Fibroblast of pulmonary artery (primary cell): ENCODE data around the gene HMX2.

Experiments used
- DNase-seq: peaks from one replicate; pipeline ENCODE4 v3.0.0-alpha.2; 2010; ENCODE audit warnings: low read depth
- H3K4me3 ChIP-seq: replicated peaks from 2 replicates; pipeline ENCODE4 v1.5.1; 2011; ENCODE audit warnings: low read depth, mild to moderate bottlenecking, control low read depth, low read length, moderate library complexity
- TF ChIP-seq, protein P1 (sequence below): IDR thresholded peaks from 2 replicates; pipeline ENCODE4 v1.5.1; 2011; ENCODE audit warnings: mild to moderate bottlenecking, control low read depth, low read length, inconsistent platforms; ENCODE audit errors: missing control alignments

The HMX2 gene

DNA sequence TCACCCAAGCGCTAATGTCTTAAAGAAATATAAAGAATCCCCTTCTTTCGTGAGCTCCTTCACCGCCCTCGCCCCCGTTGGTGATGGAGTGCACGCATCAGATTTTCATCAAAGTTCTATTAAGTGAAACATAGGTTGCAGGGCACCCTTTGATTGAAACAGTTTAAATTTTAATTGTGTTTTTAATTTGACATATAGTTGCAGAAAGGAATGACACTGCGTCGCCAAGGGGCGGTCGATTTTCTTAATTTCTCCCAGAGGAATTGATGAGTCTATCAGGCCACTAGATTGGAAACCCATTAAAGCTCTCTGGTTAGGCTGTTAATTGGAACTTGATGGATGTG is 4.1 kb upstream of the HMX2 start:
- TF ChIP-seq, protein P1, sequence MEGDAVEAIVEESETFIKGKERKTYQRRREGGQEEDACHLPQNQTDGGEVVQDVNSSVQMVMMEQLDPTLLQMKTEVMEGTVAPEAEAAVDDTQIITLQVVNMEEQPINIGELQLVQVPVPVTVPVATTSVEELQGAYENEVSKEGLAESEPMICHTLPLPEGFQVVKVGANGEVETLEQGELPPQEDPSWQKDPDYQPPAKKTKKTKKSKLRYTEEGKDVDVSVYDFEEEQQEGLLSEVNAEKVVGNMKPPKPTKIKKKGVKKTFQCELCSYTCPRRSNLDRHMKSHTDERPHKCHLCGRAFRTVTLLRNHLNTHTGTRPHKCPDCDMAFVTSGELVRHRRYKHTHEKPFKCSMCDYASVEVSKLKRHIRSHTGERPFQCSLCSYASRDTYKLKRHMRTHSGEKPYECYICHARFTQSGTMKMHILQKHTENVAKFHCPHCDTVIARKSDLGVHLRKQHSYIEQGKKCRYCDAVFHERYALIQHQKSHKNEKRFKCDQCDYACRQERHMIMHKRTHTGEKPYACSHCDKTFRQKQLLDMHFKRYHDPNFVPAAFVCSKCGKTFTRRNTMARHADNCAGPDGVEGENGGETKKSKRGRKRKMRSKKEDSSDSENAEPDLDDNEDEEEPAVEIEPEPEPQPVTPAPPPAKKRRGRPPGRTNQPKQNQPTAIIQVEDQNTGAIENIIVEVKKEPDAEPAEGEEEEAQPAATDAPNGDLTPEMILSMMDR: no peak
- no peak for DNase-seq
- no peak overlapping the region for H3K4me3 ChIP-seq

DNA sequence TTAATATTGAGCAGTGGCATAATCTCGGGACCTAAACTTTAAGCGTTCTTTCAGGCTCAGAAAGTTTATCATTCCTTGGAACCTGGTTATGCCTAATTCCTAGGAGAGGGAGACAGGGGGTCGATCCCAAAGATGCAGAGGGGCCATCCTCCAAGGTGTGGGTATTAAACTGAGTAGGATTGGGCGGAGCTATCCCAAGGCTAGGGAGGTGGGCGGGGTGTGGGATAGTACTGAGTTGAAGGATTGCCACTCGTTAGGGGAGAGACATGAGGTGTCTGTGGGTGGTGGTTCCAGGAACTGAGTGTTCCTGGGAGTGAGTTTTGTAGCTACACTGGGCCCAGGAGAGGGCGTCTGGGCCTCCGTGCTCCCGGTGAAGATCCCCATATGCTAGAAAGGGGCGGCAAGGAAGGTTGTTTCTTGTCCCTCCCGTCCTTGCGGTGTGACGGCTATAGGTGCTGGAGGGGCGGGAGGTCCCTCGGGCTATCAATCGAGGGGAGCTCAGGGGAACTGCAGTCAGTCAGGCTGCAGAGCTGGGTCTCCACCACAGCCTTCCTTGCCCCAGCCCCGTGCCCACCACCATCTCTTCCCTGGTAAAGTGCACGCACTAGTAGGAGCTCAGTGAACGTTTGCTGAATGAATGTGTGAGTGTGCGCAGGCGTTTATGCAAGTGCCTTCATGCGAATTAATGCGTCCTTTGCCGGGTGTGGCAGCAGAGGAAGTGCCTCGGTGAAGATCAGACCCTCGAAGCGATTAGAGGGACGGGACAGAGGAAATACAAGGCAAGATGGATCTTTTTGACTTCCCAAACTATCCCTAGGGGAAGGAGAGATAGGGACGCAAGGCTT is 3.0 kb upstream of the HMX2 start:
- H3K4me3 ChIP-seq: no peak overlapping the region
- TF ChIP-seq, protein P1: no peak
- no peak for DNase-seq

DNA sequence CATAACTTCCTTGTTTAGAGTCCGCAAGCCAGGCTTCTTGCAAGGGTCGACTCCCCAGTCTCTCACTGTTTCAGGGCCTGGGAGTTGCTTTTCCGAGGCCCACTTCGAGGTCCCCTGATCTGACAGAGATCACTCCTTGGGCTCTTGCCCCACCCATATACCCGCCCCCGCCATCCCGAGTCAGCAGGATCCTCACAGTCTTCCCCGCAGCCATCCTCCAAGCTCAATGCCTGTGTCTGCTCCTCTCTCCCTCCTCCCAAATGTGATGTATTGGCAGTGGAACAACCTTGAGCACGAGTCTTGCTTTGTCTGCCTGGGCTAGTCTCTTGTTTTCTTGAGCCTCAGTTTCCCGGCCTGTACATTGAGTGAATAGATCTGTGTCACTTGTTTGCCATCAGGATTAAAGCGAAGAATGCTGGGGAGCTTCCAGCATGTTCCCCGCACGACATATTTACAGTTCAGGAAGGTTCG is 2.4 kb upstream of the HMX2 start:
- DNase-seq: no peak
- TF ChIP-seq, protein P1: no peak
- H3K4me3 ChIP-seq: no peak overlapping the region

- DNase-seq: no peak
- H3K4me3 ChIP-seq: no peak overlapping the region
- TF ChIP-seq, protein P1: no peak
Observed at GRCh38 chr10:123146013-123146893, 1.7 kb upstream of the HMX2 start.

- H3K4me3 ChIP-seq: no peak overlapping the region
- no peak for DNase-seq
- TF ChIP-seq, protein P1: no peak
Observed at GRCh38 chr10:123146894-123147634, 872 bp upstream of the HMX2 start.

DNA sequence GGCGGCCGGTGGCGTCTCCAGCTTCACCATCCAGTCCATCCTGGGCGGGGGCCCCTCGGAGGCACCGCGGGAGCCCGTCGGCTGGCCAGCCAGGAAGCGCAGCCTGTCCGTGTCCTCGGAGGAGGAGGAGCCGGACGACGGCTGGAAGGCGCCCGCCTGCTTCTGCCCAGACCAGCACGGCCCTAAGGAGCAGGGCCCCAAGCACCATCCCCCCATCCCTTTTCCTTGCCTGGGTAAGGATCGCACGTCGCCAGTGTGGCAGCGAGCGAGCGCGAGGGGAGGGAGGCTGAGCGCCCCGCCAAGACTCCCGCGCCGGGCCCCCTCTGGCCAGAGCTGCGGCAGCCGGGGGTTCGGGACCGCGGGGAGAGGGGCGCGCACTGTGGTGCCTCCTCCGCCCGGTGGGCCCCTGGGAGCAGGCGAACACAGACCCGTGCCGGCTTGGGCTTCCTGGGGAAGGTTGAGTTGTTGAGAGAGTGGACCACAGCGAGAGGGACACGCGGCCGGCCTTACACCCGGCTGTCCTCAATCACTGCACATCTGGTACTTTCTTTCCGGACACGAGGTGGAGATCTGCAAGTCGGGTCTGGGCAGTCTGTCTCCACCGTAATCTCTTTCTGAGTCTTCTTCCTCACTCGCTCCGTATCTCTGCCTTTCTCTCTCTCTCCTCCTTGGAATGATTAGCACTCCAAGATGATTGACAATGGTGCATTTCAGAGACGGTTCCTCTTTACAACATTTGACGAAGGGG is 652 bp downstream of the HMX2 start:
- no peak for DNase-seq
- TF ChIP-seq, protein P1: no peak
- no peak overlapping the region for H3K4me3 ChIP-seq
